Liver (tissue), 9 donors: ENCODE data around the gene RCAN3. TPM values are rescaled to one million over a fixed set of nuclear protein-coding genes. Genes with fewer than 3 reads are reported as not detected.

ENCODE experiments used
- DNase-seq: peaks from one replicate; pipeline ENCODE4 v3.0.0-alpha.2; 2017; ENCODE audit warnings: low spot score
- H3K27ac ChIP-seq, 2 donors: one replicate each; pipeline ENCODE4 v1.7.0; 2013; ENCODE audit warnings: inconsistent platforms in 2 of 2, low read length in 2 of 2, control low read depth in 1 of 2, low read depth in 1 of 2, mild to moderate bottlenecking in 1 of 2
- H3K27me3 ChIP-seq, 4 donors: one replicate each; pipeline versions ENCODE4 v1.6.1 to v1.7.0; 2013; ENCODE audit warnings: low read length in 3 of 4, inconsistent platforms in 1 of 4, mild to moderate bottlenecking in 1 of 4, moderate library complexity in 1 of 4; ENCODE audit not compliant: control insufficient read depth in 4 of 4, insufficient read depth in 4 of 4
- H3K36me3 ChIP-seq, 4 donors: one replicate each; pipeline versions ENCODE4 v1.6.1 to v1.7.0; 2013; ENCODE audit warnings: low read length in 3 of 4, mild to moderate bottlenecking in 3 of 4, low read depth in 1 of 4, moderate library complexity in 1 of 4; ENCODE audit not compliant: control insufficient read depth in 4 of 4, insufficient read depth in 3 of 4
- H3K4me1 ChIP-seq, 4 donors: one replicate each; pipeline versions ENCODE4 v1.6.1 to v1.7.0; 2013; ENCODE audit warnings: low read length in 3 of 4, mild to moderate bottlenecking in 3 of 4, moderate library complexity in 1 of 4; ENCODE audit not compliant: control insufficient read depth in 4 of 4, insufficient read depth in 4 of 4
- H3K4me3 ChIP-seq, 3 donors: one replicate each; pipeline versions ENCODE4 v1.6.1 to v1.7.0; 2013; ENCODE audit warnings: low read length in 3 of 3, control low read depth in 1 of 3, low read depth in 1 of 3, mild to moderate bottlenecking in 1 of 3
- H3K9ac ChIP-seq, 2 donors: one replicate each; pipeline ENCODE4 v1.7.0; 2013; ENCODE audit warnings: low read length in 2 of 2, mild to moderate bottlenecking in 2 of 2, moderate library complexity in 2 of 2, control low read depth in 1 of 2, low read depth in 1 of 2
- H3K9me3 ChIP-seq, 4 donors: one replicate each; pipeline versions ENCODE4 v1.6.1 to v1.7.0; 2013; ENCODE audit warnings: low read length in 3 of 4; ENCODE audit not compliant: control insufficient read depth in 4 of 4
- HNF4A ChIP-seq, 2 donors: conservative IDR thresholded peaks; 2 replicates each; pipeline ENCODE4 v1.6.1; 2016; ENCODE audit warnings: antibody characterized with exemption in 2 of 2, mild to moderate bottlenecking in 2 of 2
- HNF4G ChIP-seq: IDR thresholded peaks from 2 replicates; pipeline ENCODE4 v1.6.1; 2016; ENCODE audit warnings: antibody characterized with exemption
- JUND ChIP-seq, 2 donors: IDR thresholded peaks; 2 replicates each; pipeline ENCODE4 v1.6.1; 2016; ENCODE audit warnings: antibody characterized with exemption in 2 of 2
- NR2F2 ChIP-seq: IDR thresholded peaks from 2 replicates; pipeline ENCODE4 v1.6.1; 2016; ENCODE audit warnings: antibody characterized with exemption
- RAD21 ChIP-seq, 2 donors: IDR thresholded peaks; 2 replicates each; pipeline ENCODE4 v1.6.1; 2016; ENCODE audit warnings: antibody characterized with exemption in 2 of 2, mild to moderate bottlenecking in 2 of 2
- RXRA ChIP-seq, 2 donors: IDR thresholded peaks; 2 replicates each; pipeline ENCODE4 v1.6.1; 2017 to 2018; ENCODE audit warnings: antibody characterized with exemption in 2 of 2, mild to moderate bottlenecking in 1 of 2
- SP1 ChIP-seq: IDR thresholded peaks from 2 replicates; pipeline ENCODE4 v1.6.1; 2018; ENCODE audit warnings: antibody characterized with exemption, mild to moderate bottlenecking
- TAF1 ChIP-seq: conservative IDR thresholded peaks from 2 replicates; pipeline ENCODE4 v1.6.1; 2016; ENCODE audit warnings: antibody characterized with exemption, mild to moderate bottlenecking
- YY1 ChIP-seq: IDR thresholded peaks from 2 replicates; pipeline ENCODE4 v1.6.1; 2016; ENCODE audit warnings: antibody characterized with exemption, mild to moderate bottlenecking
- WGBS: extraction: QIAGEN DNeasy Blood & Tissue Kit; methylation state at CpG from one replicate; pipeline ENCODE4 v1.1.7; 2013; 5-methylcytosine and 5-hydroxymethylcytosine counted together
- polyA plus RNA-seq, 2 donors: library from polyadenylated mRNA; stranded (reverse) in 1 of 2; unstranded in 1 of 2; fragments of 200-250 nt in 1 of 2; fragments of >200 nt in 1 of 2; fragmentation: Nextera tagmentation in 1 of 2; extraction: Ambion mirVana in 1 of 2; gene quantifications; one replicate each; pipeline versions ENCODE4 v1.2.1 to v1.2.3, GENCODE V29; 2013 to 2015
- total RNA-seq, 2 donors: library from RNA; depleted of rRNA; stranded (reverse); fragments of >200 nt; gene quantifications; one replicate each; pipeline ENCODE4 v1.2.3, GENCODE V29; 2014
- TF ChIP-seq, protein P1 (sequence below): fragments of 150-350 bp; IDR thresholded peaks from 2 replicates; pipeline ENCODE4 v1.5.1; 2017; ENCODE audit warnings: improper control_type of control experiment, low read depth, low read length; ENCODE audit not compliant: missing input control
- TF ChIP-seq, protein P2 (sequence below): IDR thresholded peaks from 2 replicates; pipeline ENCODE4 v1.6.1; 2016; ENCODE audit warnings: antibody characterized with exemption
- TF ChIP-seq, protein P3 (sequence below): IDR thresholded peaks from 2 replicates; pipeline ENCODE4 v1.6.1; 2016; ENCODE audit warnings: antibody characterized with exemption
- donor health status: healthy.
- donor health status: healthy.
- donor health status: healthy.
- donor health status: healthy.
- donor health status: healthy.

Gene RCAN3
- total and polyA plus RNA-seq, 4 donors = 0.97 to 3.1 (median 1.2) TPM

DNA sequence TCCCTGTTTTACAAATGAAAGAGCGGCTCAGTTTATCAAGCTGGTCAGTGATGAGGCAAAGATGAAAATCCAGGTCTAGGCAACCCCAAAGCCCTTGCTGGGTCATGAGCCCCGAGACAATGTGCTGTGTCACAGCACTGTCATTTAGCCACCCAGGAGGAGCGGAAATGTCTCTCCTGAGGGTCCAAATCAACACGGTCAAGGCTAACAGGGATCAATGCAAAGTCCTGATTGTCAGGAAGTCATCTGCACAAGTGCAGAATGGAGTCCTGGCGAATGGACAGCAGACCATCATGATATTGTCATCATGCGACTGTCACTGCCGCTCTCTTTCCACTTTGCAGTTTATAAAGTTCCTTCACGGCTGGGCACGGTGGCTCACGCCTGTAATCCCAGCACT is 83.5 kb downstream of the RCAN3 start:
- no peak for TF ChIP-seq JUND (IDR thresholded peaks at IDR 0.05)
- Histone ChIP-seq H3K4me1 (peaks cover 0 to 3% (median 2%) of the 10 kb centered on the region in 4 donors), H3K36me3 (no peaks in the 10 kb centered on the region), H3K27me3 (no peaks in the 10 kb centered on the region), H3K9me3 (no peaks in the 10 kb centered on the region), H3K4me3 (no peak overlapping the region), H3K9ac (no peak overlapping the region), H3K27ac (no peak overlapping the region)
- 89% methylated on average over 10 of the region's 10 CpGs for WGBS
- DNase-seq = no peak

DNA sequence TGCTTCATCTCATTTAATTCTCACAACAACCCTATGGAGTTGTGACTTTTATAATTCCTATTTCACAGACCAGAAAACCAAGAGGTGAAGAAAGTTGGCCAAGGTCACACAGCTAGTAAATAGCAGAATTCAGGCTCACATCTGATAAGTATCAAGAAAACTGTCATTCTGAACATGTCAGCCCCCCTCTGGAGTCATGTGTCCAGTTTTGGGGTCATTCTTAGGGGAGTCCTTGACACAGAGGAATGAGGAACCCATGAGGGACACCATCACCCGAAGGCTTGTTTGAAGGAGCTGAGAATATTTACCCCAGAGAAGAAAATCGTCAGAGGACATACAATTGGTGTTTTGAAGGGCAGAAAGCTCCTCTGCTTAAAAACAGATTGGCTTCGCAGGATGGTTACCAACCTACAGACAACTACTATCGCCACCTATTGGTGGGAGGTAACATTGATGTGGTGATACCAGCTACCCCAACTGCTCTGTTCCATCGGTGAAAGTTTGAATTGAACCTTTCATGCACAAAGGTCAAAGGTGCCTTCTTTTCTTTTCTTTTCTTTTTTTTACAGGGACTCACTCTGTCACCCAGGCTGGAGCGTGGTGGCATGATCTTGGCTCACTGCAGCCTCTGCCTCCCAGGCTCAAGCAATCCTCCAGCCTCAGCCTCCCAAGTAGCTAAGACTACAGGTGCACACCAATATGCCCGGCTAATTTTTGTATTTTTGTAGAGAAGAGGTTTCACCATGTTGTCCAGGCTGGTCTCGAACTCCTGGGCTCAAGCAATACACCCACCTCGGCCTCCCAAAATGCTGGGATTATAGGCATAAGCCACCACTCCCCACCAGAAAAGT is 84.6 kb downstream of the RCAN3 start:
- no peaks in the 10 kb centered on the region for H3K9me3 ChIP-seq
- peaks cover 0 to 3% (median 2%) of the 10 kb centered on the region in 4 donors for H3K4me1 ChIP-seq
- DNase-seq = no peak
- peak overlapping the region; percentile 6 to 34 for H3K9ac ChIP-seq
- H3K27ac ChIP-seq = no peak overlapping the region
- WGBS = 34% methylated on average over 9 of the region's 9 CpGs
- no peak overlapping the region for H3K4me3 ChIP-seq
- TF ChIP-seq, protein P1, sequence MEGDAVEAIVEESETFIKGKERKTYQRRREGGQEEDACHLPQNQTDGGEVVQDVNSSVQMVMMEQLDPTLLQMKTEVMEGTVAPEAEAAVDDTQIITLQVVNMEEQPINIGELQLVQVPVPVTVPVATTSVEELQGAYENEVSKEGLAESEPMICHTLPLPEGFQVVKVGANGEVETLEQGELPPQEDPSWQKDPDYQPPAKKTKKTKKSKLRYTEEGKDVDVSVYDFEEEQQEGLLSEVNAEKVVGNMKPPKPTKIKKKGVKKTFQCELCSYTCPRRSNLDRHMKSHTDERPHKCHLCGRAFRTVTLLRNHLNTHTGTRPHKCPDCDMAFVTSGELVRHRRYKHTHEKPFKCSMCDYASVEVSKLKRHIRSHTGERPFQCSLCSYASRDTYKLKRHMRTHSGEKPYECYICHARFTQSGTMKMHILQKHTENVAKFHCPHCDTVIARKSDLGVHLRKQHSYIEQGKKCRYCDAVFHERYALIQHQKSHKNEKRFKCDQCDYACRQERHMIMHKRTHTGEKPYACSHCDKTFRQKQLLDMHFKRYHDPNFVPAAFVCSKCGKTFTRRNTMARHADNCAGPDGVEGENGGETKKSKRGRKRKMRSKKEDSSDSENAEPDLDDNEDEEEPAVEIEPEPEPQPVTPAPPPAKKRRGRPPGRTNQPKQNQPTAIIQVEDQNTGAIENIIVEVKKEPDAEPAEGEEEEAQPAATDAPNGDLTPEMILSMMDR = peak; percentile 80
- no peak for TF ChIP-seq HNF4G
- no peak for TF ChIP-seq JUND (IDR thresholded peaks at IDR 0.05)
- TF ChIP-seq RXRA (IDR thresholded peaks at IDR 0.05) = peak in 1 of 2 donors; percentile 46
- TF ChIP-seq RAD21 (IDR thresholded peaks at IDR 0.05) = peak; percentile 85 to 91
- TF ChIP-seq, protein P2, sequence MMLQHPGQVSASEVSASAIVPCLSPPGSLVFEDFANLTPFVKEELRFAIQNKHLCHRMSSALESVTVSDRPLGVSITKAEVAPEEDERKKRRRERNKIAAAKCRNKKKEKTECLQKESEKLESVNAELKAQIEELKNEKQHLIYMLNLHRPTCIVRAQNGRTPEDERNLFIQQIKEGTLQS = no peak
- TF ChIP-seq, protein P3, sequence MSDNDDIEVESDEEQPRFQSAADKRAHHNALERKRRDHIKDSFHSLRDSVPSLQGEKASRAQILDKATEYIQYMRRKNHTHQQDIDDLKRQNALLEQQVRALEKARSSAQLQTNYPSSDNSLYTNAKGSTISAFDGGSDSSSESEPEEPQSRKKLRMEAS = no peak
- TF ChIP-seq NR2F2 = peak; percentile 50
- peak; percentile 24 to 43 for TF ChIP-seq HNF4A (conservative IDR thresholded peaks at IDR 0.05)
- H3K27me3 ChIP-seq = no peaks in the 10 kb centered on the region
- H3K36me3 ChIP-seq = no peaks in the 10 kb centered on the region

DNA sequence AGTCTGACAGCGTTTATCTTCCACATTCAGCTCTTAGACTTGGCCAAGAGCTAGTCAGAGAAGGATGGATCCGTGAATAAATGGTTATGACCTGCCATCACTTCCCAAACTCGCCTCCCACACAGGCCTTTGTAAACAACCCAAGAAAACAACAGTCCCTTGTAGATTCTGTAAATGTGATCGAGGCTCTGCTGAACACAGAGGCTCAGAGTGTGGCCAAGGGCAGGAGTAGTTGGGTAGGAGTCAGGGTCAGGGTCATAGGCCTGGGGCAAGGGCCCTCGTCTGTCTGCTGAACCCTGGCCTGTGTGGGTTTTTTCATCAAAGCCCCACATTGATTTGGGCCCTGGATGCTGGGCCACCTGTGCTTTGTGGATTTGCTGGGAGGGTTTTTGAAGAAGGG is 85.9 kb downstream of the RCAN3 start:
- TF ChIP-seq SP1 = no peak
- no peak for TF ChIP-seq YY1
- TF ChIP-seq TAF1 = no peak
- DNase-seq = no peak
- Histone ChIP-seq H3K27me3 (no peaks in the 10 kb centered on the region), H3K9me3 (no peaks in the 10 kb centered on the region), H3K4me3 (no peak overlapping the region), H3K27ac (no peak overlapping the region), H3K9ac (no peak overlapping the region), H3K4me1 (peaks cover 0 to 3% (median 2%) of the 10 kb centered on the region in 4 donors), H3K36me3 (no peaks in the 10 kb centered on the region)
- WGBS = 70% methylated on average over 5 of the region's 5 CpGs
